Measurements from ENCODE around the gene TRIM15.

TRIM15 gene

DNA sequence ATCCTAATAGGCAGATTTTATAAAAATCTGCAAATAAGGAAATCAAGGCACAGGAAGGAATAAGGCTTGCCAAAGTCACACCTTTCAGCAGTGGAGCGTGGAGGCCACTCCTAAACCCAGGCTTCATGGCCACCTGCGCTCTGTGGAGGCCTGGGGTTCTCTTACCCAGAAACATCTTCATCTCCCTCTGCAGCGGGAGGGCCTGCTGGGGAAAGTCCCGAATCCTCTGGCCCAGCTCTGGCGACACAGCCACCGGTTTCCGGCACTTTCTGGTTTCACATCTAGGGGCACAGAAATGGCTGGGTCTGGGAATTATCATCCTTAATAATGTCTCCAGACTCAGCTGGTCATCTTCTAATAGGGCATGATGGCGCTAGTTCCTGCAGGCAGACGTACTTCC, 6.6 kb upstream of the TRIM15 start:
- TF ChIP-seq, protein P1, sequence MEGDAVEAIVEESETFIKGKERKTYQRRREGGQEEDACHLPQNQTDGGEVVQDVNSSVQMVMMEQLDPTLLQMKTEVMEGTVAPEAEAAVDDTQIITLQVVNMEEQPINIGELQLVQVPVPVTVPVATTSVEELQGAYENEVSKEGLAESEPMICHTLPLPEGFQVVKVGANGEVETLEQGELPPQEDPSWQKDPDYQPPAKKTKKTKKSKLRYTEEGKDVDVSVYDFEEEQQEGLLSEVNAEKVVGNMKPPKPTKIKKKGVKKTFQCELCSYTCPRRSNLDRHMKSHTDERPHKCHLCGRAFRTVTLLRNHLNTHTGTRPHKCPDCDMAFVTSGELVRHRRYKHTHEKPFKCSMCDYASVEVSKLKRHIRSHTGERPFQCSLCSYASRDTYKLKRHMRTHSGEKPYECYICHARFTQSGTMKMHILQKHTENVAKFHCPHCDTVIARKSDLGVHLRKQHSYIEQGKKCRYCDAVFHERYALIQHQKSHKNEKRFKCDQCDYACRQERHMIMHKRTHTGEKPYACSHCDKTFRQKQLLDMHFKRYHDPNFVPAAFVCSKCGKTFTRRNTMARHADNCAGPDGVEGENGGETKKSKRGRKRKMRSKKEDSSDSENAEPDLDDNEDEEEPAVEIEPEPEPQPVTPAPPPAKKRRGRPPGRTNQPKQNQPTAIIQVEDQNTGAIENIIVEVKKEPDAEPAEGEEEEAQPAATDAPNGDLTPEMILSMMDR (IDR thresholded peaks at IDR 0.05; ENCODE audit: low read depth, low read length) = no peak
- H3K4me3 ChIP-seq (replicated peaks in 1 of 2; ENCODE audit: low read depth in 2 of 2, low read length in 2 of 2) = no peak overlapping the region
- DNase-seq (ENCODE audit: low read depth in 2 of 2) = no peak

DNA sequence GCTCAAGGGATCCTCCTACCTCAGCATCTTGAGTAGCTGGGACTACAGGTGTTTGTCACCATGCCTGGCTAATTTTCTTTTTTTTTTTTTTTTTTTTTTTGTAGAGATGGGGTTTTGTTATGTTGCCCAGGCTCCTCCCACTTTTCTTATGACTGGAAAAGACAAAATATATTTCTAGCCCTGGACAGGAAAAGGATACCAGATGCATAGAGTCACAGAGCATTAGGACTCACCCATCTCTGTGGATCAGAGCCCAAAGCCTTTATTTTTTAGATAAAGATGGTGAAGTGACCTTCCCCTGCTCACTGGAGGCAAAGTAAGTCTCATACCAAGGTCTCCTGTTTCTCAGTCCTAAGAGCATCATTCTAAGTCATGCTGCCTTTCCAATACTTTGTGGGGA, 5.8 kb upstream of the TRIM15 start:
- H3K4me3 ChIP-seq (replicated peaks in 1 of 2; ENCODE audit: low read depth in 2 of 2, low read length in 2 of 2) = no peak overlapping the region
- TF ChIP-seq, protein P1 (IDR thresholded peaks at IDR 0.05; ENCODE audit: low read depth, low read length) = no peak
- no peak for DNase-seq (ENCODE audit: low read depth in 2 of 2)

DNA sequence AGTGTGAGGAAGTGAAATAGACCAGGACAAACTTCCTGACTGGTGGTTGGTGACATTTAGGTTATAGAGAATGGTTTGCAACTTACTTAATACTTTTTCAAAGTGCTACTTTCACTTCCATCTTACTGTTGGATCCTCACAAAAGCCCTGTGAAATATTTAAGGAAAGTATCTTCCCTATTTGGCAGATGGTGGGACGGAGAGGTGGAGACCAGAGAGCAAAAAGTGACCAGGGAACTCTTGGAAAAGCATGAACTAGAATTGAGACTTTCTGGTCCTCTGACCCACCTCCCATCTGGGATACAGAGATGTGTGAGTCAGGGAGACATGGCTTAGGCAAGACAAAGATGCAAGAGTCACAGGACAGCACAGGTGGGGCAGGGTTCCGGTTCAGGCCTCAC, 5.3 kb upstream of the TRIM15 start:
- TF ChIP-seq, protein P1 (IDR thresholded peaks at IDR 0.05; ENCODE audit: low read depth, low read length) = no peak
- H3K4me3 ChIP-seq (replicated peaks in 1 of 2; ENCODE audit: low read depth in 2 of 2, low read length in 2 of 2) = no peak overlapping the region
- no peak for DNase-seq (ENCODE audit: low read depth in 2 of 2)

DNA sequence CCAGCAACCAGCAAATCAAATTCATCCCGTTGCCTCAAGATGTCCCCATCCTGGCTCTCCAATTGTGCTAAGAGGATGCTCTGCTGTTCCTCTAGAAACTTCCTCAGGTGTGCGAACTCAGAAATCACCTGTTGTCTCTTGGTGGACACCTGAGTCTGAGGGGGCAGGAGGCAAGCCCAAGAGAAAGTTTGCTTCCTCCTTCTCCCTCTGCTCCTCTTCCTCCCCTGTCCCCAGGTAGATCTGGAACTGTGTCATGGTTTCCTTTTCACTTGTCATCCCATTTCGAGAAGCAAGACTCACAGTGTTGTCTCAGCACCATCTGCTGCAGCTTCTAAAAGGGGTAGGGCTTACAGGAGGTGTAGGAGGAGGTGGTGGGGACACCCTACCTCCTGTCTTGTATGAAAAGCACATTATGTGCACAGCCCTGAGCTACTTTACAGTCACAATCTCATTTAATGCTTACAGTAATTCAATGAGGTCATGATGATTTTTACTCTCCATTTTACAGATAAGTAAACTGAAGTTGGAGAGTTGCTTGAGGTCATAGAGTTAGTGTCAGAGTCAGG, 4.8 kb upstream of the TRIM15 start:
- TF ChIP-seq, protein P1 (IDR thresholded peaks at IDR 0.05; ENCODE audit: low read depth, low read length) = no peak
- DNase-seq (ENCODE audit: low read depth in 2 of 2) = no peak

DNA sequence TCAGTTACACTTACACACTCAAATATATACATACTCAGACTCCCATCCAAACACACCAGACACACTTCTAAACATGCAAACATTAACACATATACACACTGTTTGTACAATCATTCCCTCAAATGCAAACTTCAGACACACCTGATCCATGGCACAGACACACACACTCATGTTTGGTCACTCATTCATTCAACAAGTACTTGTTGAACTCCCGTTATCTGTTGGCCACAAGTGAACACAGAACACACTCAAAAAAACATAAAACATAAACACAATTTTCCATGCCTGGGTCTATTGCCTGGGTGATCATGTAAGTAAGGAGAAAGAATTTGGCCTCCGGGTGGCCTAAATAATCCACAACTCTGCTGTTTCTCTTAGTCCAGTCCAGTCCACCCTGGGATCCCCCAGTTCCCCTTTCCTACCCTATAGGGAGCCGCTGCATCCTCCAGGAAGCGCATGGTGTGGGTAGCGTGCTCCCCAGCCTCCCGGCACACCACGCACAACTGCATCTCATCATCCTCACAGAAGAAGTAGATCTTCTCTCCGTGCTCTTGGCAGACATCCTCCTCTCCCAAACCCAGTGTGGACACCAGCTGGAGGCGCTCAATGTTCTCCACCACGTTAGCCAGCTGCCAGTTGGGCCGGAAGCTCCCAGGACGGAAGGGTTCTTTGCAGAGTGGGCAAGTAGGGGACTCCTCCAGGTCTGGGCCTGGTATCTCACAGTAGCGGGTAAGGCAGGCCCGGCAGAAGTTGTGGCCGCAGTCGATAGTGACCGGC, 3.1 kb upstream of the TRIM15 start:
- no peak overlapping the region for H3K4me3 ChIP-seq (replicated peaks in 1 of 2; ENCODE audit: low read depth in 2 of 2, low read length in 2 of 2)
- TF ChIP-seq, protein P1 (IDR thresholded peaks at IDR 0.05; ENCODE audit: low read depth, low read length) = no peak
- no peak for DNase-seq (ENCODE audit: low read depth in 2 of 2)

More for the DNA sequence above, 4.8 kb upstream of the TRIM15 start:
- no peak overlapping the region for H3K4me3 ChIP-seq (replicated peaks in 1 of 2; ENCODE audit: low read depth in 2 of 2, low read length in 2 of 2)

DNA sequence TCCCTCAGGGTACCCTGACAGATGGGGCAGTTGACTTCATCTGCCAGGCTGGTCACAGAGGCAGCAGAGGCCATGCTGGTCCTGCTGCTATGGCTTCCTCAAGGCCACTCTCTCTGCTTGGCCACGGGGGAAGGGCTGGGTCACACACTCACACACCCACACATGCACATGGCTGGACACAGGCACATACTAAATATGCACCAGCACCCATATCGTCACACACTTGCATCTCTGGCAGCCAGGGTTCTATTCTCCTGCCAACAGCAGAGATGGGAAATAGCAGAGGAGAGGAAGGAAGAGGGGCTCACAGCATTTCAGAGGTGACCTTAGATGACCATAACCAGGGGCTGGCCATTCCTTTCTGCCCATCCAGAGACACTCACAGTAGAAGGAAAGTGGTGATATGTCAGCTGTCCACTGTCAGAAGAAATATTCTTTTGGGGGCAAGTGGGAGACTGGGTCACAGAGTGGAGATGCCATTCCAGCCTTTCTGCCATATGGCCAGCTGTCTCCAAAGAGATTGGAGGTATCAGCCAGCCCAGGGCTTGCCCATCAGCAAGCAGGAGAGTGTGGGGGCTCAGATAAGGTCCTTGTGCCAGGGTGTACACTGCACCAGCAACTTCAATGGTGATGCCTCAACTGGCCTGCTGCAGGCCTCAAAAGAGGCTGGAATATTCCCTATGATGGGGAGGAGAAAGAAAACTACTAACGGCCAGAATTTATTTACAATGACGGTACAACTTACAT, 2.4 kb upstream of the TRIM15 start, which contains the start of gene TRIM10:
TSS of gene TRIM10 (minus strand) at position 427 of the 747 bp plus-strand sequence. CDS start at position 74, 353 bp downstream.
- DNase-seq (ENCODE audit: low read depth in 2 of 2) = no peak
- TF ChIP-seq, protein P1 (IDR thresholded peaks at IDR 0.05; ENCODE audit: low read depth, low read length) = no peak
- H3K4me3 ChIP-seq (replicated peaks in 1 of 2; ENCODE audit: low read depth in 2 of 2, low read length in 2 of 2) = no peak within 1 kb of the TSS

All from cardiac fibroblast (primary cell).